Thyroid gland (tissue), 4 donors: ENCODE measurements around the gene TICAM2. TPM values are rescaled to one million over a fixed set of nuclear protein-coding genes. Genes with fewer than 3 reads are reported as not detected.

Experiments
- DNase-seq, 2 donors: peaks; one replicate each; pipeline ENCODE4 v3.0.0-alpha.2; 2019
- H3K27ac ChIP-seq, 3 donors: fragments of 200-600 bp; sonication (generic); 1 replicate in 2 of 3; 2 replicates in 1 of 3; pipeline ENCODE4 v1.5.1; 2016 to 2019; ENCODE audit warnings: mild to moderate bottlenecking in 1 of 3, moderate library complexity in 1 of 3
- H3K27me3 ChIP-seq: fragments of 200-600 bp; sonication (generic); one replicate; pipeline ENCODE4 v1.5.1; 2019
- H3K36me3 ChIP-seq, 2 donors: fragments of 200-600 bp; sonication (generic); one replicate each; pipeline ENCODE4 v1.5.1; 2016 to 2019
- H3K4me1 ChIP-seq, 2 donors: fragments of 200-600 bp; sonication (generic); one replicate each; pipeline ENCODE4 v1.5.1; 2017 to 2019
- H3K4me3 ChIP-seq, 3 donors: fragments of 200-600 bp; sonication (generic); replicated peaks in 1 of 3; 1 replicate in 2 of 3; 2 replicates in 1 of 3; pipeline ENCODE4 v1.5.1; 2016; ENCODE audit warnings: mild to moderate bottlenecking in 1 of 3
- H3K9me3 ChIP-seq: fragments of 200-600 bp; sonication (generic); one replicate; pipeline ENCODE4 v1.5.1; 2017
- CTCF ChIP-seq, 6 experiments: fragments of 200-600 bp in 3 of 6; fragments of 450-650 bp in 3 of 6; sonication (generic) in 3 of 6; IDR thresholded peaks; one replicate each; pipeline ENCODE4 v1.5.1; 2016 to 2019; ENCODE audit warnings: antibody characterized with exemption in 6 of 6, mild to moderate bottlenecking in 2 of 6, inconsistent platforms in 1 of 6, moderate library complexity in 1 of 6
- POLR2A ChIP-seq, 2 donors: fragments of 450-650 bp; IDR thresholded peaks; one replicate each; pipeline ENCODE4 v1.6.1; 2017; ENCODE audit warnings: antibody characterized with exemption in 2 of 2, mild to moderate bottlenecking in 2 of 2, moderate library complexity in 1 of 2
- WGBS, 2 donors: methylation state at CpG; one replicate each; pipeline ENCODE4 v1.1.5; 2017; 5-methylcytosine and 5-hydroxymethylcytosine counted together
- intact Hi-C: fragments of 100-400 bp; cut with DNase I; formaldehyde crosslinking; loops from one replicate; pipeline ENCODE4 v1.15.1; 2023
- total RNA-seq, 4 donors: library from RNA; depleted of rRNA; stranded (reverse); fragments of >200 nt; gene quantifications; one replicate each; pipeline ENCODE4 v1.2.3, GENCODE V29; 2016

The TICAM2 gene
- total RNA-seq, 4 donors from 2014 or later = 1.1 to 2.0 (median 1.5) TPM

GRCh38 chr5:115634343-115635132, 32.3 kb upstream of the TICAM2 start:
- intact Hi-C loops = no loop called here
- peak overlapping the region; percentile 64 to 68 (median 64) for H3K27ac ChIP-seq
- no peaks in the 10 kb centered on the region for H3K9me3 ChIP-seq
- WGBS, 2 donors = 4 to 7% methylated on average over 8 of the region's 8 CpGs
- peak; percentile 86 to 90 for DNase-seq
- no peaks in the 10 kb centered on the region for H3K27me3 ChIP-seq
- no peaks in the 10 kb centered on the region for H3K36me3 ChIP-seq
- TF ChIP-seq POLR2A (IDR thresholded peaks at IDR 0.05) (no peak), CTCF (IDR thresholded peaks at IDR 0.05) (peak; percentile 72 to 91 (median 84))
- peak overlapping the region in 2 of 3 donors; percentile 15 to 23 for H3K4me3 ChIP-seq
- H3K4me1 ChIP-seq = no peaks in the 10 kb centered on the region

GRCh38 chr5:115629903-115630302, 27.6 kb upstream of the TICAM2 start:
- DNase-seq = no peak
- Histone ChIP-seq H3K36me3 (no peaks in the 10 kb centered on the region), H3K9me3 (no peaks in the 10 kb centered on the region), H3K27me3 (no peaks in the 10 kb centered on the region), H3K4me3 (no peak overlapping the region), H3K27ac (no peak overlapping the region), H3K4me1 (peaks cover 0 to under 1% of the 10 kb centered on the region in 2 donors)
- intact Hi-C loops = no loop called here
- WGBS, 2 donors = 88 to 95% methylated on average over 1 of the region's 1 CpG
- no peak for TF ChIP-seq CTCF (IDR thresholded peaks at IDR 0.05)
- TF ChIP-seq POLR2A (IDR thresholded peaks at IDR 0.05) = no peak

GRCh38 chr5:115627295-115627865, 25.1 kb upstream of the TICAM2 start:
- no peaks in the 10 kb centered on the region for H3K9me3 ChIP-seq

GRCh38 chr5:115626445-115626823, 24.2 kb upstream of the TICAM2 start:
- peak overlapping the region; percentile 59 to 88 (median 86) for H3K27ac ChIP-seq
- no peak for DNase-seq
- H3K36me3 ChIP-seq = no peaks in the 10 kb centered on the region
- H3K27me3 ChIP-seq = no peaks in the 10 kb centered on the region
- 1 to 2% methylated on average over 9 of the region's 9 CpGs for WGBS, 2 donors
- peak overlapping the region in 2 of 3 donors; percentile 61 to 94 for H3K4me3 ChIP-seq
- H3K9me3 ChIP-seq = no peaks in the 10 kb centered on the region
- intact Hi-C loops = no loop called here
- TF ChIP-seq POLR2A (IDR thresholded peaks at IDR 0.05) (no peak), CTCF (IDR thresholded peaks at IDR 0.05) (no peak)
- peaks cover 26 to 27% of the 10 kb centered on the region in 2 donors for H3K4me1 ChIP-seq

More at GRCh38 chr5:115627295-115627865, 25.1 kb upstream of the TICAM2 start:
- 77 to 88% methylated on average over 5 of the region's 5 CpGs for WGBS, 2 donors
- no peak overlapping the region for H3K27ac ChIP-seq
- no peak for DNase-seq
- H3K4me3 ChIP-seq = no peak overlapping the region
- peaks cover 24 to 26% of the 10 kb centered on the region in 2 donors for H3K4me1 ChIP-seq
- intact Hi-C loops = no loop called here
- no peaks in the 10 kb centered on the region for H3K36me3 ChIP-seq
- H3K27me3 ChIP-seq = no peaks in the 10 kb centered on the region
- no peak for TF ChIP-seq POLR2A (IDR thresholded peaks at IDR 0.05)
- no peak for TF ChIP-seq CTCF (IDR thresholded peaks at IDR 0.05)
